ENCODE measurements around the gene GPX5. TPM values are rescaled to one million over a fixed set of nuclear protein-coding genes. Genes with fewer than 3 reads are reported as not detected.

Gene GPX5
- total RNA-seq, 1 donor = not detected

DNA sequence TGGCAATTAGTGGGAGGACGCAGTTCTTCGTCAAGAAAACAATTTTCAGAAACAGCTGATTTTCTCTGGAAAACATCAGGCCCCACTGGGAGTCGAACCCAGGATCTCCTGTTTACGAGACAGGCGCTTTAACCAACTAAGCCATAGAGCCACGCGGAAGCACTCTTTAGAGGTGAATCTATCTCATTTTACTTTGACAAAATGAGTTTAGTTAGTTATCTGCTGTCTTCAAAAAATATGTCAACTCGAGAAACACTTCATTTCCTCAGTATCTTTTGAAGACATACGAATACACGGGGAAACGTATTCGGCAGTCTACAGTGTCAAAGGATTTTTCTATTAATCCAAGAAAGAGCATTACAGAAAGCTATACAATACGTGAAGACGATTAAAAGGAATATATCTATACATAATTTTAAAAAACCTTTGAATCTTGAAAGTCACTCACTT, 36.7 kb upstream of the GPX5 start:
- DNase-seq (ENCODE audit: low read depth) = peak; percentile 71

DNA sequence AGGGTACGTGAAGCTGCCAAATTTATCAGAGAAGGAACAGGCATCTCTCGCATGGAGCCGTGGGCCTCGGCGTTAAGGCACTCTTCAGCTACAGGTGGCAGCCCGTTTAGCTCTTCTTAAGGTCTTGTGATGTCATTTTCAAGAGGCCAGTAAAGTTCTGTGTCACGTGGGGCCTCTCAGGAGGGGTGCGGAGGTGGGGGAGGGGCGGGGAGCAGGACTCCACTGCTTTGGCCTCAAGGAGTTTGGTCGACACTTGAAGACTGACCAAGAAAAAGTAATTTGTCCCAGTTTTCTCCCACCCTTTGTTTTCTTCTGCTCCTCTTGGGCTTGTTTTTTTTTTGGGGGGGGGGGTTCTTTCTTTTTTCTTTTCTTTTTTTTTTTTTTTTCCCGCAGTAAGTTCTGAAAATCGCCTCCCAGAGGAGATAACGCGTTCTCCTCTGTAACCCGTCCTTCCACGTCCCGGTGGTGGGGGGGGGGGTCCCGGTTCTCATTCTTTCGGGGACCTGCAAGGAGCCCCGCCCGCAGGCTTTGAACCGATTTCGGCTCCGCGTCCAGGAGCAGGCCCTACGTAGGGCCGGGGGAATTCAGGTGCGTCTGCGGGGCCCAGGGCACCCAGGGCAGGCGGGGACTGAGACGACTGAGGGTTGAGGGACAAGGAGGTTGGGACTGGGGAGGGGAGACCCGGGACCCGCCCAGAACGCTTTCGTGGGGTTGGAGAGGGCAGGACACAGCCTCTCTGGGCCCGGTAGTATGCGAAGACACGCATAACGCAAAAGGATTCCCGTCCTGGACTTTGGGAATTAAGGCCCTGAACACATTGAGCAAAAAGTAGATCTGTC, 36.1 kb upstream of the GPX5 start:
- TF ChIP-seq, protein P1, sequence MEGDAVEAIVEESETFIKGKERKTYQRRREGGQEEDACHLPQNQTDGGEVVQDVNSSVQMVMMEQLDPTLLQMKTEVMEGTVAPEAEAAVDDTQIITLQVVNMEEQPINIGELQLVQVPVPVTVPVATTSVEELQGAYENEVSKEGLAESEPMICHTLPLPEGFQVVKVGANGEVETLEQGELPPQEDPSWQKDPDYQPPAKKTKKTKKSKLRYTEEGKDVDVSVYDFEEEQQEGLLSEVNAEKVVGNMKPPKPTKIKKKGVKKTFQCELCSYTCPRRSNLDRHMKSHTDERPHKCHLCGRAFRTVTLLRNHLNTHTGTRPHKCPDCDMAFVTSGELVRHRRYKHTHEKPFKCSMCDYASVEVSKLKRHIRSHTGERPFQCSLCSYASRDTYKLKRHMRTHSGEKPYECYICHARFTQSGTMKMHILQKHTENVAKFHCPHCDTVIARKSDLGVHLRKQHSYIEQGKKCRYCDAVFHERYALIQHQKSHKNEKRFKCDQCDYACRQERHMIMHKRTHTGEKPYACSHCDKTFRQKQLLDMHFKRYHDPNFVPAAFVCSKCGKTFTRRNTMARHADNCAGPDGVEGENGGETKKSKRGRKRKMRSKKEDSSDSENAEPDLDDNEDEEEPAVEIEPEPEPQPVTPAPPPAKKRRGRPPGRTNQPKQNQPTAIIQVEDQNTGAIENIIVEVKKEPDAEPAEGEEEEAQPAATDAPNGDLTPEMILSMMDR (IDR thresholded peaks at IDR 0.05; ENCODE audit: insufficient read depth, low read depth, low read length) = no peak
- peak; percentile 70 for DNase-seq (ENCODE audit: low read depth)
- H3K4me3 ChIP-seq (ENCODE audit: low read depth, low read length) = peak overlapping the region; percentile 68

More for the DNA sequence above, 36.7 kb upstream of the GPX5 start:
- TF ChIP-seq, protein P1 (IDR thresholded peaks at IDR 0.05; ENCODE audit: insufficient read depth, low read depth, low read length) = no peak
- H3K4me3 ChIP-seq (ENCODE audit: low read depth, low read length) = peak overlapping the region; percentile 68

DNA sequence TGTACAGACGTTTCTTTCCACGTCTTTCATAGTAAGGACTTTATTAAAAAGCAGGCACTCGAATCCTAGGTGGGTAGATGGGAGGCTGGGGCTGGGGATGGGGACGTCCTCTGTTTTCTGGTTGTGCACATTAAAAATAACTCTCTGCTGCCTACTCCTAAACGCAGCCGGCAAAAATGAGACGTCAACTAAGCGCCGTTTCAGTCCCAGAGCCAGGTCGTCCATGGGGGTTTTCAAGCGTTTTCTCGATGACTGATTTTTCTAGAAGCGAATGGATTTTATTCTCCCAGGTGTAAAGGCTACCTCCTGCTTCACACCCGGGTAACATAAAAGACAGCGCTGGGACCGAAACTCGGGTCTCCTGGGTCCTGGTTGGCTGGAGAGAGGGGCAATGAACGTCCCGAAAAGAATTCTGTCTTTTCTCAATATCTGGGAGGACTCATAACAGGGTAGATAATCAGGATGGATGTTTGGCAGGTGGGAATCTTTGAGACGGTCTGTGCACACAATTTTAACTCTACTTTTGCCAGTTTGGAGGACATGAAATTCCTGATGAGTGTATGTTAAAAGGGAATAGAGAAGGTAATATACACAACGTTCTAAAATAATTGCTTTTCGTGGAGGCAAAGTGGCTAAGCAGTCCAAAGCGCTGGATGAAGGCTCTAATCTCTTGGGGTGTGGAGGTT, 35.3 kb upstream of the GPX5 start:
- TF ChIP-seq, protein P1 (IDR thresholded peaks at IDR 0.05; ENCODE audit: insufficient read depth, low read depth, low read length) = no peak
- peak overlapping the region; percentile 68 for H3K4me3 ChIP-seq (ENCODE audit: low read depth, low read length)
- DNase-seq (ENCODE audit: low read depth) = no peak

DNA sequence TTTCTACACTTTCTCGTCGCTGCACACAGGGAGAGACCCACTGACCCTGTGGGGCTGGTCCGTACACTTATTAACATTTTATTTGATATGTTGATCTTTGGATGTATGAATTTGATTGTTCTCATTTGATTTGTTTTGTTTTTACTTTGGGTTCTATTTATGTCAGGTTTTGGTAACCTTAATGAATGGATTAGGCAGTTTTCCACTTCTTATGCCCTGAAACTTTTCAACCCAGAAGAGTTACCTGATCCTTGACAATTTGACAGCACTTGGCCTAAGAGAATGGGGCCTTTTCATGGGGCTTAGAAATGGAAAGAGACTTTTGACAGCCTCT, 33.7 kb upstream of the GPX5 start:
- H3K4me3 ChIP-seq (ENCODE audit: low read depth, low read length) = no peak overlapping the region
- no peak for DNase-seq (ENCODE audit: low read depth)
- TF ChIP-seq, protein P1 (IDR thresholded peaks at IDR 0.05; ENCODE audit: insufficient read depth, low read depth, low read length) = no peak

DNA sequence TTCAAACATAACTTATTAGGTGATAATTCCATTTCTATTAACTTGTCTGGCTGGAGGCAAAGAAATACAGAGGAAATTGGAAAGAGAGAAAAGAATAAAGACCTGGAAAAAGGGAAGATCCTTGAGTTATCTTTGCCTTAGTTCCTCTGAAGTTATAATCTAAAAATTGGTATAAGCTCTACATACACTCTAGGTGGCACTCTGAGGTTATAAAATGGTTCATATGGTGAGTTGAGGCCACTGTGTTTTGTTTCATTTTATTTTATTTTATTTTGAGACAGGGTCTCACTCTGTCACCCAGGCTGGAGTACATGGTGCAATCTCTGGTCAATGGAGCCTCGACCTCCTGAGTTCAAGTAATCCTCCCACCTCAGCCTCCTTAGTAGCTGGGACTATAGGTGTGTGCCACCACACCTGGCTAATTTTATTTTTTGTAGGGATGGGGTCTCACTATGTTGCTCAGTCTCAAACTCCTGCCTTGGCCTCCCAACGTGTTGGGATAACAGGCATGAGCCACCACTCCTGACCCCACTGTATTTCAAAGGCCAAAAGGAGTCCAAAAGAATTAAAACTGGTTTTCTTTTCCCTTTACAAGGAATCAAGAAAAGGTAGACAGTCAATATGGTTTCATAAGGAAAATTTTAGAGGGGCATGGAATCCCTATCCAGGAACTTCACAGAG, 29.4 kb upstream of the GPX5 start:
- TF ChIP-seq, protein P1 (IDR thresholded peaks at IDR 0.05; ENCODE audit: insufficient read depth, low read depth, low read length) = no peak
- no peak for DNase-seq (ENCODE audit: low read depth)
- no peak overlapping the region for H3K4me3 ChIP-seq (ENCODE audit: low read depth, low read length)

DNA sequence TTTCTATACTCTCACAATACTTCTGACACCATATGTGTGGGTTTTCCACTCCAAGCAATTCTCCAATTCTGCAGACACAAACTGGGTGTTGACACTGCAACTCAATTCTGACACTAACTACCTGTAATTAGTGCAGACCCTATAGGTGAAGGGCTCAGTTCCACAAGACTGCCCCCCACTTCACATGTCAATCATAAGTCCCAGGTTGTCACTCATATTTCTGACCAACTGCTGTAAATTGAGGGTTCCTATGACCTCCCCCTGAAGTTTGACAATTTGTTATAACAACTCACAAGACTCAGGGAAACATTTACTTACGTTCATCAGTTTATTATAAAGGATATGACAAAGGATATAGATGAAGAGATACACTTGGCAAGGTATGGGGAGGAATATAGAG, 28.4 kb upstream of the GPX5 start:
- TF ChIP-seq, protein P1 (IDR thresholded peaks at IDR 0.05; ENCODE audit: insufficient read depth, low read depth, low read length) = no peak
- DNase-seq (ENCODE audit: low read depth) = no peak
- H3K4me3 ChIP-seq (ENCODE audit: low read depth, low read length) = no peak overlapping the region

Measured in fibroblast of villous mesenchyme (primary cell).